Upper lobe of right lung (tissue), 1 donor: ENCODE data around the gene RBKS. TPM values are rescaled to one million over a fixed set of nuclear protein-coding genes. Genes with fewer than 3 reads are reported as not detected.

Experiments
- ATAC-seq: fragments of 200-7000 bp; cut with Tn5 transposase; one replicate; pipeline ENCODE4 v1.9.1; 2020; ENCODE audit warnings: mild to moderate bottlenecking, moderate library complexity
- DNase-seq: peaks from one replicate; pipeline ENCODE4 v3.0.0-alpha.2; 2020
- H3K27ac ChIP-seq: fragments of 200-600 bp; one replicate; pipeline ENCODE4 v1.8.0; 2022
- H3K27me3 ChIP-seq: fragments of 200-600 bp; one replicate; pipeline ENCODE4 v1.8.0; 2022; ENCODE audit warnings: mild to moderate bottlenecking
- H3K36me3 ChIP-seq: fragments of 200-600 bp; one replicate; pipeline ENCODE4 v1.8.0; 2022
- H3K4me1 ChIP-seq: fragments of 200-600 bp; one replicate; pipeline ENCODE4 v1.8.0; 2022
- H3K4me3 ChIP-seq: fragments of 200-600 bp; one replicate; pipeline ENCODE4 v1.8.0; 2022; ENCODE audit warnings: mild to moderate bottlenecking
- H3K9me3 ChIP-seq: fragments of 200-600 bp; one replicate; pipeline ENCODE4 v1.8.0; 2022
- CTCF ChIP-seq: fragments of 200-600 bp; IDR thresholded peaks from one replicate; pipeline ENCODE4 v1.8.0; 2022; ENCODE audit warnings: antibody characterized with exemption
- intact Hi-C: fragments of 100-400 bp; cut with DNase I; formaldehyde crosslinking; loops from one replicate; pipeline ENCODE4 v1.11.0; 2022
- total RNA-seq: library from RNA; stranded (reverse); fragmentation: NEBNext Ultra II Directional; extraction: Animal tissue kit (Norgen Biotek cat#: 25700); gene quantifications from one replicate; pipeline ENCODE4 v1.2.1, GENCODE V29; 2021
- donor health status: DM: no; HTN: yes; CAD: no; lungs with severe emphysema.

Gene RBKS
- total RNA-seq, 1 donor from 2014 or later: 1.9 TPM

GRCh38 chr2:27808984-27809383 lies 81.2 kb downstream of the RBKS start:
- no peak for ATAC-seq
- peaks cover 15% of the 10 kb centered on the region for H3K4me1 ChIP-seq
- H3K27ac ChIP-seq: no peak overlapping the region
- H3K4me3 ChIP-seq: no peak overlapping the region
- H3K27me3 ChIP-seq: no peaks in the 10 kb centered on the region
- H3K36me3 ChIP-seq: no peaks in the 10 kb centered on the region
- no peaks in the 10 kb centered on the region for H3K9me3 ChIP-seq
- TF ChIP-seq CTCF: no peak
- no peak for DNase-seq
- intact Hi-C loops: no loop called here

GRCh38 chr2:27808418-27808817 lies 81.8 kb downstream of the RBKS start:
- intact Hi-C loops: no loop called here
- TF ChIP-seq CTCF: no peak
- no peaks in the 10 kb centered on the region for H3K9me3 ChIP-seq
- no peak for DNase-seq
- H3K4me3 ChIP-seq: no peak overlapping the region
- peaks cover 15% of the 10 kb centered on the region for H3K4me1 ChIP-seq
- no peak overlapping the region for H3K27ac ChIP-seq
- H3K36me3 ChIP-seq: no peaks in the 10 kb centered on the region
- ATAC-seq: no peak
- H3K27me3 ChIP-seq: no peaks in the 10 kb centered on the region

GRCh38 chr2:27807476-27807875 lies 82.7 kb downstream of the RBKS start:
- Histone ChIP-seq H3K4me1 (peaks cover 15% of the 10 kb centered on the region), H3K27ac (no peak overlapping the region), H3K36me3 (no peaks in the 10 kb centered on the region), H3K9me3 (no peaks in the 10 kb centered on the region), H3K4me3 (no peak overlapping the region), H3K27me3 (no peaks in the 10 kb centered on the region)
- ATAC-seq (peak; percentile 86), DNase-seq (no peak)
- intact Hi-C loops: no loop called here
- peak; percentile 53 for TF ChIP-seq CTCF

- no peak overlapping the region for H3K27ac ChIP-seq
- ATAC-seq: no peak
- H3K36me3 ChIP-seq: no peaks in the 10 kb centered on the region
- intact Hi-C loops: no loop called here
- no peak for TF ChIP-seq CTCF
- H3K27me3 ChIP-seq: no peaks in the 10 kb centered on the region
- no peaks in the 10 kb centered on the region for H3K9me3 ChIP-seq
- no peak for DNase-seq
- peaks cover 15% of the 10 kb centered on the region for H3K4me1 ChIP-seq
- H3K4me3 ChIP-seq: no peak overlapping the region
These were observed 83.7 kb downstream of the RBKS start for GRCh38 chr2:27806311-27807059.

- H3K4me1 ChIP-seq: peaks cover 18% of the 10 kb centered on the region
- no peaks in the 10 kb centered on the region for H3K9me3 ChIP-seq
- DNase-seq (no peak), ATAC-seq (no peak)
- no peaks in the 10 kb centered on the region for H3K27me3 ChIP-seq
- no peak for TF ChIP-seq CTCF
- H3K36me3 ChIP-seq: no peaks in the 10 kb centered on the region
- intact Hi-C loops: no loop called here
- no peak overlapping the region for H3K27ac ChIP-seq
- H3K4me3 ChIP-seq: no peak overlapping the region
These were observed 85.0 kb downstream of the RBKS start for GRCh38 chr2:27805180-27805579.
